ENCODE measurements around the gene ZNF883.

Gene ZNF883

DNA sequence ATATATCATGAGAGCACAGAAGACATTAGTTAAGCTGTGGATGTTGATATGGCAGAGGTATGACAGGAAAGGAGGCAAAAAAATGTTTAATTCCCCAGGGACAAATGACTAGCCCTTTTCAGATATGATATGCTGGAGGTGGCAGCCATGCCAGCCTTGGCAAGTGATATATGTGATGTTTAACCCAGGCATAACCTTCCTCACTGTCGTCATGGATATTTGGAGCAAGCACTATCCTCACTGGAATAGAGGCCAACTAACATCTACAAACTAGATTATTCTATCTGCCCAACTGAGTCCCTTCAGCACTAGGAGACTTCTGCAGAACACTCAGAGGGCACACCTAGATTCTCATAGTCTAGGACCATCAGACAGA, 94.0 kb downstream of the ZNF883 start:
- no peak for DNase-seq (ENCODE audit: low spot score)

DNA sequence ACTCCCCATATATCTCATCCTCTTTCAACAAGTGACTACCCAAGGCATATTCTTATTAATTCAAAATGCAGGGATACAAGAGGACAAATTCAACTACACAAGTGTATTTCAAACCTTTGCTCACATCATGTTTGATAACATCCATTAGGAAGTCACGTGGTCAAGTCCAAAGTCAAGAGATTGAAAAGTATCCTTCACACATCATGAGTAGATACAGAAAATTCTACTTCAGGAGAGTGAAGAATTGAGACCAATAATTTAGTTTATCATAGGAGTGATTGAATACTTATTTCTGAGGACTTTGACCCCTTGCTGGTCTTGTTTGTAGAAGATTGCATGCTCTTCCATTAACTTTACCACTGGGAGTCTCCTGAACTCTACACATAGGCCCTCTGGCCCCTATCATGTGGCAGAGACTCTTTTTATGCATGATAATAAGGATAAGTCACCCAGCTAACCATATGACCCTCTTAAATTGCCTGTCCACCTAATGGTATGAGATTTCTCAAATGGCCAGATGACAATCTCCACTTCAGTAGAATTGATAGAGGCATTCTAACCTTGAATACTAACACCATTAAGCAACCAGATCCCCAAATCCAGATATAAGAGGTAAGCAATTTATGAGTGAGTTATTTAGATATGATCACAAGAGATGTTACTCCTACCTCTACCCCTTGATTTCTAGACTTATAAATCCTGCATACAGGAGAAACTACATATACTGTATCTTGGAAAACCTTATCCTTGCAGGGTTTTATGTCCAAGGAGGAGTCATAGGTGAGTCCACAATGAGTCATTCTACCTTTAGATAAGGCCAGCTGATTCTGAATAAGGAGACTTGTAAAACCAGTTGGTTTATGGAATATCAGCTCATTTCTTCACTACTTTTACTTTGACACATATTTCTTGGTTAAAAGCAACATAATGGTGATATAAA, 94.7 kb downstream of the ZNF883 start:
- no peak for DNase-seq (ENCODE audit: low spot score)

- DNase-seq (ENCODE audit: low spot score): no peak
Measured at GRCh38 chr9:112914524-112914923, 97.5 kb downstream of the ZNF883 start.

- DNase-seq (ENCODE audit: low spot score): no peak
Measured at GRCh38 chr9:112913326-112913725, 98.7 kb downstream of the ZNF883 start.

GRCh38 chr9:112912636-112913035, 99.4 kb downstream of the ZNF883 start:
- no peak for DNase-seq (ENCODE audit: low spot score)

- no peak for DNase-seq (ENCODE audit: low spot score)
Measured at GRCh38 chr9:112911736-112912135, 100.3 kb downstream of the ZNF883 start.

Data from ecto neural progenitor cell (in vitro differentiated cells).